ENCODE data around the gene THRB. TPM values are rescaled to one million over a fixed set of nuclear protein-coding genes. Genes with fewer than 3 reads are reported as not detected.

The THRB gene
- total RNA-seq, 6 donors from 2014 or later, result 5.5 to 15.2 (median 12.0) TPM

DNA sequence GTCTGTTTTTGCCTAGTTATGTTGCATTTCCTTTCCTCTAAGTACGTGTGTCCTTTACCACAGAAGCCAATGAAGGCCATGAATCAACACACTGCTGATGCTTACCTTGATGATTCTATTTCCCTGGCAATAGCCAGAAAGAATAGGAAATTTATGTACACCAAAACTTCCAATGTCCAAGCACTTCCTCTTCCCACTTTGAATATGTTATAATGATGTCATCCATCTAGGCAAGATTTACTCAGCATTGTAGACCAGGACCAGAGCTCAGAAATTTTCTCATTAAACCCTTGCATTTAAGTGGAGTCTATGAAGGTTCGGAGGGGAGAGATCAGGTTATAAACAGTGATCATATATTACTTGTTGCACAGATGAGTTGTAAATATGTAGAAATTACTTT, 126.0 kb downstream of the THRB start:
- DNase-seq, result no peak
- WGBS, 2 donors, result 64 to 89% methylated on average over 2 of the region's 2 CpGs
- ATAC-seq (ENCODE audit: low FRiP score in 2 of 2), result no peak

DNA sequence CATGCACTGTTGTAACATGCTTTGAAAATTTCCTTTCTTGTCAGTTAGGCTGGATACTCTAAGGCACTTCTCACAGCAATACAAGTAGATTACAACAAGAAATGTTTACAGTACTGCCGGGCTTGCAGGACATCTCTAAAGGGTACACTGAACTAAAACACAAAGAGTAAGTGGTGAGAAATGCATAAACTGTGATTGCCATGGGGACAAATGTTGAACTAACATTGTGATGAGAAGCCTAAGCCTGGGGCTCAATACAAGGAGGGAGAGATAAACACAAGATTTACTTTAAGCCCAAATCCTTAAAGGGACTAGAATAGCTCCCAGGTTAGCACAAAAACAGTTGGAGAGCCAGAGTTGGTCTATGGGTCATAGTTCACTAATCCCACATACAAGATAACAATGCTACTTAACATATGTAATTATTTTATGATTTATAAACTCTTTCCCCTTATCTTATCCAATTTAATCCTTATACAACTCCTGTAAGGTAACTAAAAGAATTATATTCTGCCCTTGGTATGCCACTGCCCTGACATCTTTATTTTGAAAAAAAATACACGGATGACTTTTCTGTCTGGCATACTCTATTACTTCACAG, 126.9 kb downstream of the THRB start:
- H3K9me3 ChIP-seq, result no peaks in the 10 kb centered on the region
- no peak overlapping the region for H3K4me3 ChIP-seq
- 64 to 71% methylated on average over 2 of the region's 2 CpGs for WGBS, 2 donors
- TF ChIP-seq EP300 (IDR thresholded peaks at IDR 0.05) (no peak), CTCF (IDR thresholded peaks at IDR 0.05) (no peak), POLR2AphosphoS5 (IDR thresholded peaks at IDR 0.05) (no peak), POLR2A (IDR thresholded peaks at IDR 0.05) (no peak)
- H3K36me3 ChIP-seq, result no peaks in the 10 kb centered on the region
- H3K27me3 ChIP-seq, result no peaks in the 10 kb centered on the region
- ATAC-seq (ENCODE audit: low FRiP score in 2 of 2) (no peak), DNase-seq (no peak)
- peaks cover 12 to 20% (median 12%) of the 10 kb centered on the region in 4 donors for H3K4me1 ChIP-seq
- H3K27ac ChIP-seq, result no peak overlapping the region

More for the DNA sequence above, 126.0 kb downstream of the THRB start:
- Histone ChIP-seq H3K27ac (no peak overlapping the region), H3K9me3 (no peaks in the 10 kb centered on the region), H3K4me3 (no peak overlapping the region), H3K36me3 (no peaks in the 10 kb centered on the region), H3K27me3 (no peaks in the 10 kb centered on the region), H3K4me1 (peaks cover 6 to 16% (median 11%) of the 10 kb centered on the region in 4 donors)
- TF ChIP-seq EP300 (IDR thresholded peaks at IDR 0.05), result no peak
- TF ChIP-seq POLR2AphosphoS5 (IDR thresholded peaks at IDR 0.05), result no peak
- TF ChIP-seq POLR2A (IDR thresholded peaks at IDR 0.05), result no peak
- no peak for TF ChIP-seq CTCF (IDR thresholded peaks at IDR 0.05)

DNA sequence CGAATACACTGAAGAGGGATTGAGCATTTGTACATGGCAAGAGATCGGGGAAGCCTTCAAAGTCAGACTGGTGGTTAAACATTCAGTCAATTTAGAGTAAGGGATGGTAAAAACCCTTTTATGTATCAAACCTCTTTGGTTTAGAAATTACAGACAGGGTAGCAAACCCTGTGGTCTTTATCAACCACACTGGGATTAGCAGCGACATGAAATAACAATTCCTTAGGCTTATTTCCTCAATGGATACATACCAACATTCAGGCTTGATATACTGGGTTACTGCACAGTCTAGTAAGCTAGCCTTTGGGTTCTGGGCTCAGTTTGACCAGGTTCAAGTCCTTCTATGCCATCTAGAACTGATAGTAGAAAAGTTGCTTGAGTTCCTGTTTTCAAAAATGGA, 127.4 kb downstream of the THRB start:
- Histone ChIP-seq H3K36me3 (no peaks in the 10 kb centered on the region), H3K9me3 (no peaks in the 10 kb centered on the region), H3K27me3 (no peaks in the 10 kb centered on the region), H3K4me1 (peaks cover 12 to 21% (median 12%) of the 10 kb centered on the region in 4 donors), H3K27ac (no peak overlapping the region), H3K4me3 (no peak overlapping the region)
- no peak for ATAC-seq (ENCODE audit: low FRiP score in 2 of 2)
- WGBS, 2 donors, result 86 to 90% methylated on average over 3 of the region's 3 CpGs
- DNase-seq, result no peak
- TF ChIP-seq POLR2AphosphoS5 (IDR thresholded peaks at IDR 0.05) (no peak), EP300 (IDR thresholded peaks at IDR 0.05) (no peak), CTCF (IDR thresholded peaks at IDR 0.05) (no peak), POLR2A (IDR thresholded peaks at IDR 0.05) (no peak)

DNA sequence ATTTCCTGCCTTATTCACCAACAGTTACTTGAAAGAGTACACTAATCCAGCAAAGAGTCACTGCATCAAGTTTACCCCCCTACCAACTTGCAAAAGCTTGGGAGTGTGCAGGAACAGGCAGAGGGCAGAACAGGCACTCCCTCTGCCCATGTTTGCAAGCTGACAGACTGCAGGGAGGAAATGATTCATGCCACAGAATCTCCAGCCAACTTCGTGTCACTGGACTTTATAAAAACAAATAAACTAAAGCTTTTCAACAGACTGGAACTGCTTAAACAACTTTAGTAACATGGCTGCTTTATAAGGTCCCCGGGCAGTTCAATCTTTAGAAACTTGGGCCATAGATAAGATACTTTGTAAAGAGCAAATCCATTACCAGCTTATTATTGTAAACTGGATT, 129.5 kb downstream of the THRB start:
- Histone ChIP-seq H3K27ac (peak overlapping the region in 1 of 4 donors; percentile 46), H3K9me3 (no peaks in the 10 kb centered on the region), H3K4me3 (no peak overlapping the region), H3K27me3 (no peaks in the 10 kb centered on the region), H3K36me3 (no peaks in the 10 kb centered on the region), H3K4me1 (peaks cover 12 to 21% (median 12%) of the 10 kb centered on the region in 4 donors)
- ATAC-seq (ENCODE audit: low FRiP score in 2 of 2), result peak; percentile 67 to 70
- DNase-seq, result peak in 1 of 2 donors; percentile 75
- WGBS, 2 donors, result 7% methylated on average over 2 of the region's 2 CpGs
- TF ChIP-seq EP300 (IDR thresholded peaks at IDR 0.05) (no peak), POLR2AphosphoS5 (IDR thresholded peaks at IDR 0.05) (peak; percentile 42 to 43)

GRCh38 chr3:24364359-24364758, 130.3 kb downstream of the THRB start:
- 90 to 97% methylated on average over 1 of the region's 1 CpG for WGBS, 2 donors
- H3K4me1 ChIP-seq, result peaks cover 12 to 21% (median 12%) of the 10 kb centered on the region in 4 donors
- no peaks in the 10 kb centered on the region for H3K27me3 ChIP-seq
- TF ChIP-seq POLR2AphosphoS5 (IDR thresholded peaks at IDR 0.05) (no peak), POLR2A (IDR thresholded peaks at IDR 0.05) (no peak), EP300 (IDR thresholded peaks at IDR 0.05) (no peak), CTCF (IDR thresholded peaks at IDR 0.05) (no peak)
- ATAC-seq (ENCODE audit: low FRiP score in 2 of 2), result no peak
- no peaks in the 10 kb centered on the region for H3K9me3 ChIP-seq
- no peak overlapping the region for H3K4me3 ChIP-seq
- H3K27ac ChIP-seq, result no peak overlapping the region
- no peak for DNase-seq
- H3K36me3 ChIP-seq, result no peaks in the 10 kb centered on the region

All from upper lobe of left lung (tissue), 6 donors.